ENCODE results near the gene CD40. TPM values are rescaled to one million over a fixed set of nuclear protein-coding genes. Genes with fewer than 3 reads are reported as not detected.

CD40 gene
- total RNA-seq, 1 experiment from 2014 or later, result 6.3 TPM

DNA sequence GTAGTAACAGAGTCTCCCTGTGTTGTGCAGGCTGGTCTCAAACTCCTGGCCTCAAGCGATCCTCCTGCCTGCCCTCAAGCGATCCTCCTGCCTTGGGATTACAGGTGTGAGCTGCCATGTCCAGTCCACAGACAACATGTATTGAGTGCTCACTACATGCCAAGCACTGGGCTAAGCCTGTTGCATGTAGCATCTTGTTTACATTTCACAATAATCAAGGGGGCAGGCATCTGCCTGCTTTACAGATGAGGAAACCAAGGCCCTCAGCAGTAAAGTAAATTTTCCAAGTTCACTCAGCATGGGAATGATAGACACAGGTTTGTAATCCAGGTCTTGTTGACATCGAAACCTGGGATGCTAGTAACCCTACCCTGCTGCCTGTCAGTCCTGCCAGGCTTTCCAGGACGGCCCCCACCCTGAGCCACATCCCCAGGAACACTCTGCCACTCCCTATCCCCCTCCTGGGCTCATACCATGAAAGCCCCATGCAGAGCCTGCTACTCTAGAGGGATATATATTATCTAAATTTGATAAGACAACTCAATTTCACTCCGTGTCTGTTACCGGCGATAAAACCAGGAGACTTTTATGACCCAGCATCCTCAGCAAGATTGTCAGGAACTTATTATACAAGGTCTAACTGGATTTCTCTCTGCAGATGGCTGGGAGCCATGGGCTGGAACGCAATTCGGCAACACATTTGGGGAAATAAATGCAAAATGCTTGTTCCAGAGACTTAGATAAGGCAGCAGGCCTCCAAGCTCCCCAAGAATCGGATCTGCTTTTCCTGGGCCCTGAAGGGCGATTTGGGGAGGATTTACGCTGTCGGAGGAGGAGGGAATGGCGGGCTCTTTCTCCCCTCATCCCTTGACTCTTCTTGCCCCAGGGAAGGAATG is 30.4 kb downstream of the CD40 start:
- Histone ChIP-seq H3K79me2 (ENCODE audit: low read length) (no peaks in the 10 kb centered on the region), H3K9ac (ENCODE audit: low read length) (no peak overlapping the region), H3K27me3 (ENCODE audit: low read length) (no peaks in the 10 kb centered on the region), H3K36me3 (ENCODE audit: insufficient read depth, low read length) (no peaks in the 10 kb centered on the region), H2AFZ (ENCODE audit: low read length) (no peak overlapping the region), H3K9me3 (ENCODE audit: low read length) (no peaks in the 10 kb centered on the region), H3K27ac (ENCODE audit: low read length) (no peak overlapping the region), H3K9me2 (replicated peaks; ENCODE audit: insufficient read depth, low read length) (no peaks in the 10 kb centered on the region), H3K4me1 (ENCODE audit: low read length) (no peaks in the 10 kb centered on the region), H3K4me3 (ENCODE audit: low read length) (no peak overlapping the region), H3K4me2 (ENCODE audit: low read depth, low read length, poor library complexity, severe bottlenecking) (no peak overlapping the region), H4K20me1 (ENCODE audit: insufficient read depth, low read depth, low read length) (no peaks in the 10 kb centered on the region)
- no peak for DNase-seq

- no peak overlapping the region for H3K9ac ChIP-seq (ENCODE audit: low read length)
- H3K4me2 ChIP-seq (ENCODE audit: low read depth, low read length, poor library complexity, severe bottlenecking), result no peak overlapping the region
- no peaks in the 10 kb centered on the region for H3K9me3 ChIP-seq (ENCODE audit: low read length)
- no peaks in the 10 kb centered on the region for H3K79me2 ChIP-seq (ENCODE audit: low read length)
- no peak for DNase-seq
- no peaks in the 10 kb centered on the region for H3K36me3 ChIP-seq (ENCODE audit: insufficient read depth, low read length)
- H4K20me1 ChIP-seq (ENCODE audit: insufficient read depth, low read depth, low read length), result no peaks in the 10 kb centered on the region
- peaks cover 5% of the 10 kb centered on the region; the same call in 1 of the 2 replicates for H3K4me1 ChIP-seq (ENCODE audit: low read length)
- no peak overlapping the region for H3K4me3 ChIP-seq (ENCODE audit: low read length)
- H3K27me3 ChIP-seq (ENCODE audit: low read length), result no peaks in the 10 kb centered on the region
- H3K9me2 ChIP-seq (replicated peaks; ENCODE audit: insufficient read depth, low read length), result no peaks in the 10 kb centered on the region
- no peak overlapping the region for H2AFZ ChIP-seq (ENCODE audit: low read length)
- H3K27ac ChIP-seq (ENCODE audit: low read length), result no peak overlapping the region
Measured at GRCh38 chr20:46150943-46151342, 32.8 kb downstream of the CD40 start.

DNA sequence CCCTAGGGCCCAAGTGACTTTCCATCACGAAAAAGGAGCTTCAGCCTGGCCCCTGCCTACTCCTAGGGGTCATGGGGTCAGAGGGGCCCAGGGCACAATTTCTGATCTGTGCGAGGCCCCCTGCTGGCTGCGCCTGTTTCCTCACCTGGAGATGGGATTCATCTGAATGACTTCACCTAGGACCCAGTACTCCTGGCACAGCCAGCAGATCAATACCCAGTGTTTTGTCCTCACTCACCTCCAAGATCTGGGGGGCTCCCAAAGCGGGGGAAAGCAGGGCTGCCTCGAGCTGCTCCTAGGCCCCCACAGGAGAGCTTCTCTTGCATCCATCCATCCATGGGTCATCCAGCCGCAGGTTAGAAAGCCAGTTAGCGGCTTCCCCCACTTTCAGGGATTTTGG is 33.8 kb downstream of the CD40 start:
- Histone ChIP-seq H3K36me3 (ENCODE audit: insufficient read depth, low read length) (no peaks in the 10 kb centered on the region), H4K20me1 (ENCODE audit: insufficient read depth, low read depth, low read length) (no peaks in the 10 kb centered on the region), H3K4me2 (ENCODE audit: low read depth, low read length, poor library complexity, severe bottlenecking) (no peak overlapping the region), H3K9me3 (ENCODE audit: low read length) (no peaks in the 10 kb centered on the region), H3K27me3 (ENCODE audit: low read length) (no peaks in the 10 kb centered on the region), H3K9ac (ENCODE audit: low read length) (no peak overlapping the region), H3K4me1 (ENCODE audit: low read length) (peaks cover 5% of the 10 kb centered on the region; the same call in 1 of the 2 replicates), H3K4me3 (ENCODE audit: low read length) (no peak overlapping the region), H3K9me2 (replicated peaks; ENCODE audit: insufficient read depth, low read length) (no peaks in the 10 kb centered on the region), H3K79me2 (ENCODE audit: low read length) (no peaks in the 10 kb centered on the region), H3K27ac (ENCODE audit: low read length) (no peak overlapping the region), H2AFZ (ENCODE audit: low read length) (no peak overlapping the region)
- peak; percentile 68 for DNase-seq

DNA sequence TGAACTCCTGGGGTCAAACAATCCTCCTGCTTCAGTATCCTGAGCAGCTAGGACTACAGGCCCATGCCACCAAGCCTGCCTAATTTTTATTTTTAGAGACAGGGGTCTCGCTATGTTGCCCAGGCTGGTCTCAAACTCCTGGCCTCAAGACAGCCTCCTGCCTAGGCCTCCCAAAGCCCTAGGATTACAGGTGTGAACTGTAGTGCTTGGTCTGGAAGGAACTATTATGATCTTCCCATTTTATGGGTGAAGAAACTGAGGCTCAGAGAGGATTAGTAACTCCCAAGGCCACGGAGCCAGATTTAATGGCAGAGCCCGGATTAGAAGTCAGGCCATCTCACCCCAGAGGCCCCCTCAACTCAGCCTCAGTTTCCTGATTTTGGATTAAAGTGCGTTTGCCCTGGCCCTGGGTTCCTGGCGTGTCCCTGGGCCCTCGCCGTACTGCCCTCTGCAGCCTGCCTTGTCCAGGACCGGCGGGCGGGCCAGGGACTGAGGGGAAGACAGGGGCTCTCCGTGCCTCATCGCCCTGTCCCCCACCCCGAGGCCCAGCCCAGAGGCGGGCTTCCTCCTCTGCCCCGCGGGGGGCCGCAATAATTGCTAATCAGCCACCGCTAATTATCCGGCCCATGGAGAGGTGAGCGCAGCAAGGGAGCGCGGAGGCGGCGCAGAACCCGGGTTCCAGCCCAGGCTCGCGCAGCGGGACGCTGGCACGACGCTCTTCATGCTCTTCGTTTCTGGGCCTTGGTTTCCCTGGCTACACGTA is 34.9 kb downstream of the CD40 start:
- no peak overlapping the region for H3K4me3 ChIP-seq (ENCODE audit: low read length)
- no peak overlapping the region for H3K9ac ChIP-seq (ENCODE audit: low read length)
- no peaks in the 10 kb centered on the region for H3K79me2 ChIP-seq (ENCODE audit: low read length)
- H3K4me1 ChIP-seq (ENCODE audit: low read length), result peaks cover 5% of the 10 kb centered on the region; the same call in 1 of the 2 replicates
- H2AFZ ChIP-seq (ENCODE audit: low read length), result no peak overlapping the region
- H3K9me3 ChIP-seq (ENCODE audit: low read length), result no peaks in the 10 kb centered on the region
- DNase-seq, result no peak
- no peaks in the 10 kb centered on the region for H4K20me1 ChIP-seq (ENCODE audit: insufficient read depth, low read depth, low read length)
- no peaks in the 10 kb centered on the region for H3K9me2 ChIP-seq (replicated peaks; ENCODE audit: insufficient read depth, low read length)
- no peaks in the 10 kb centered on the region for H3K36me3 ChIP-seq (ENCODE audit: insufficient read depth, low read length)
- no peaks in the 10 kb centered on the region for H3K27me3 ChIP-seq (ENCODE audit: low read length)
- no peak overlapping the region for H3K4me2 ChIP-seq (ENCODE audit: low read depth, low read length, poor library complexity, severe bottlenecking)
- no peak overlapping the region for H3K27ac ChIP-seq (ENCODE audit: low read length)

- H3K9ac ChIP-seq (ENCODE audit: low read length), result no peak overlapping the region
- H3K4me1 ChIP-seq (ENCODE audit: low read length), result peaks cover 5% of the 10 kb centered on the region; the same call in 1 of the 2 replicates
- H3K4me3 ChIP-seq (ENCODE audit: low read length), result no peak overlapping the region
- no peak for DNase-seq
- H2AFZ ChIP-seq (ENCODE audit: low read length), result no peak overlapping the region
- no peak overlapping the region for H3K4me2 ChIP-seq (ENCODE audit: low read depth, low read length, poor library complexity, severe bottlenecking)
- no peaks in the 10 kb centered on the region for H3K9me2 ChIP-seq (replicated peaks; ENCODE audit: insufficient read depth, low read length)
- H3K27ac ChIP-seq (ENCODE audit: low read length), result no peak overlapping the region
- H3K79me2 ChIP-seq (ENCODE audit: low read length), result no peaks in the 10 kb centered on the region
- H3K36me3 ChIP-seq (ENCODE audit: insufficient read depth, low read length), result no peaks in the 10 kb centered on the region
- H3K9me3 ChIP-seq (ENCODE audit: low read length), result no peaks in the 10 kb centered on the region
- no peaks in the 10 kb centered on the region for H3K27me3 ChIP-seq (ENCODE audit: low read length)
- H4K20me1 ChIP-seq (ENCODE audit: insufficient read depth, low read depth, low read length), result no peaks in the 10 kb centered on the region
Measured at GRCh38 chr20:46154305-46154704, 36.2 kb downstream of the CD40 start.

DNA sequence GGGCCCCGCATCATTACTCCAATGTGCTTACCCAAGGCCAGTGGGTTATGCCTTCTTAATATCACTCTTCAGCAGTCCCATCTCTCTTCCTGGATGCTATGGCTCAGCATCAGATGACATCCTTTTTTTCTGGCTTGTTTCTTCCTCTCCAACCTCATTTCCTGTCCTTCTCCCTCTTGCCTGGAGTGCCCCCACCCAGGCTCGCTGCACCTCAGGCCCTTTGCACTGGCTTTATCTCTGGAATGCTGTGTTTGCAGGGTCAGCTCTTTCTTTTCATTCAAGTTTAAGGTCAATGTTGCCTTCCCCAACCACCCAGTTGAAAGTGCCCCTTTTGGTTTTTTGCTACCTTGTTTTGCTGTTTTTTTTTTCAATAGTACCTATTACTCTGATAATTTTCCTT is 36.7 kb downstream of the CD40 start:
- Histone ChIP-seq H3K4me3 (ENCODE audit: low read length) (no peak overlapping the region), H3K9me2 (replicated peaks; ENCODE audit: insufficient read depth, low read length) (no peaks in the 10 kb centered on the region), H3K36me3 (ENCODE audit: insufficient read depth, low read length) (no peaks in the 10 kb centered on the region), H3K27ac (ENCODE audit: low read length) (no peak overlapping the region), H3K4me2 (ENCODE audit: low read depth, low read length, poor library complexity, severe bottlenecking) (no peak overlapping the region), H3K27me3 (ENCODE audit: low read length) (no peaks in the 10 kb centered on the region), H2AFZ (ENCODE audit: low read length) (no peak overlapping the region), H3K9me3 (ENCODE audit: low read length) (no peaks in the 10 kb centered on the region), H3K9ac (ENCODE audit: low read length) (no peak overlapping the region), H3K79me2 (ENCODE audit: low read length) (no peaks in the 10 kb centered on the region), H3K4me1 (ENCODE audit: low read length) (peaks cover 5% of the 10 kb centered on the region; the same call in 1 of the 2 replicates), H4K20me1 (ENCODE audit: insufficient read depth, low read depth, low read length) (no peaks in the 10 kb centered on the region)
- no peak for DNase-seq

DNA sequence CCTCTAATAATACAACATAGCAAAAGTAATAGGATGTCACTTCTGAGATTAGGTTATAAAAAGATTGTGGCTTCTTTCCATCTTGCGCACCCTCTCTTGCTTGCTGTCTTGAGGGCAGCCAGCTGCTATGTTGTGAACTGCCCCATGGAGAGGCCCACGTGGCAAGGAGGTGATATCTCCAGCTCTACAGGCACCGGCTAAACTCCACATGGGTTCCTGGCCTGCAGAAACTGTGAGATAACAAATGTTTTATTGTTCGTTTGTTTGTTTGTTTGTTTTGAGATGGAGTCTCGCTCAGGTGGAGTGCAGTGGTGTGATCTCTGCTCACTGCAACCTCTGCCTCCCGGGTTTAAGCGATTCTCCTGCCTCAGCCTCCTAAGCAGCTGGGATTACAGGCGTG is 38.0 kb downstream of the CD40 start:
- Histone ChIP-seq H3K27ac (ENCODE audit: low read length) (no peak overlapping the region), H3K9me2 (replicated peaks; ENCODE audit: insufficient read depth, low read length) (no peaks in the 10 kb centered on the region), H3K9me3 (ENCODE audit: low read length) (no peaks in the 10 kb centered on the region), H3K79me2 (ENCODE audit: low read length) (no peaks in the 10 kb centered on the region), H4K20me1 (ENCODE audit: insufficient read depth, low read depth, low read length) (no peaks in the 10 kb centered on the region), H3K27me3 (ENCODE audit: low read length) (no peaks in the 10 kb centered on the region), H3K4me2 (ENCODE audit: low read depth, low read length, poor library complexity, severe bottlenecking) (no peak overlapping the region), H3K36me3 (ENCODE audit: insufficient read depth, low read length) (no peaks in the 10 kb centered on the region), H3K4me1 (ENCODE audit: low read length) (peaks cover 5% of the 10 kb centered on the region; the same call in 1 of the 2 replicates), H3K9ac (ENCODE audit: low read length) (no peak overlapping the region), H3K4me3 (ENCODE audit: low read length) (no peak overlapping the region), H2AFZ (ENCODE audit: low read length) (no peak overlapping the region)
- no peak for DNase-seq

DNA sequence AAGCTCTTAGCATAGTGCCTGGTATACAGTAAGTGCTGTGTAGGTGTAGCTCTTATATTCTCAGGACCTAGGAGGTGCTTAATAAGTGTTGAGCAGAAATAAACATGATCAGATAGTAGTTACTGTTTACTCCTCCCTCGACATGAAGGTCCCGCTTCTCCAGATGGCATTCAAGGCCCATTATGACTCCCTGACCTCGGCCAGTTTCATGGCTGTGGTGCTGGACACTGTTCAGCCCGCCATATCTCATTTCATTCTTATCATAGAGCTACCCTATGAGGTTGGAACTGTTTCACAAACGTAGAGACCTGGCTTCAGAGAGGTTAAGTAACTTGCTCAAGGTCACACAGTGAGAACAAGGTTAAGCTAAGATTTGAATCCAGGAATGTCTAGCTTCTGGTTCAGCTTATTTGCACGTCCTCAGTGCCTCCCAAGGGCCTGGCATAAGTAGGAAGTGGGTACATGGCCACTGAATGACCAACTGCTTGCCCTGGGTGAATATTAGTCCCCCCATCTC is 39.0 kb downstream of the CD40 start:
- no peak overlapping the region for H3K27ac ChIP-seq (ENCODE audit: low read length)
- no peaks in the 10 kb centered on the region for H3K36me3 ChIP-seq (ENCODE audit: insufficient read depth, low read length)
- no peak for DNase-seq

More for the DNA sequence above, 39.0 kb downstream of the CD40 start:
- no peak overlapping the region for H3K4me3 ChIP-seq (ENCODE audit: low read length)
- H3K9ac ChIP-seq (ENCODE audit: low read length), result no peak overlapping the region
- H3K9me2 ChIP-seq (replicated peaks; ENCODE audit: insufficient read depth, low read length), result no peaks in the 10 kb centered on the region
- no peaks in the 10 kb centered on the region for H3K79me2 ChIP-seq (ENCODE audit: low read length)
- H3K4me2 ChIP-seq (ENCODE audit: low read depth, low read length, poor library complexity, severe bottlenecking), result no peak overlapping the region
- H3K9me3 ChIP-seq (ENCODE audit: low read length), result no peaks in the 10 kb centered on the region
- H3K4me1 ChIP-seq (ENCODE audit: low read length), result peaks cover 5% of the 10 kb centered on the region; the same call in 1 of the 2 replicates
- no peaks in the 10 kb centered on the region for H4K20me1 ChIP-seq (ENCODE audit: insufficient read depth, low read depth, low read length)
- H2AFZ ChIP-seq (ENCODE audit: low read length), result no peak overlapping the region
- H3K27me3 ChIP-seq (ENCODE audit: low read length), result no peaks in the 10 kb centered on the region

Measured in Karpas-422 (cell line).